Suprapubic skin (tissue), 4 donors: ENCODE results near the gene CLTB. TPM values are rescaled to one million over a fixed set of nuclear protein-coding genes. Genes with fewer than 3 reads are reported as not detected.

Experiments
- DNase-seq, 2 donors: peaks; one replicate each; pipeline ENCODE4 v3.0.0-alpha.2; 2019; ENCODE audit warnings: low spot score in 2 of 2
- H3K27ac ChIP-seq: fragments of 200-600 bp; sonication (generic); one replicate; pipeline ENCODE4 v1.5.1; 2019
- H3K27me3 ChIP-seq: fragments of 200-600 bp; sonication (generic); one replicate; pipeline ENCODE4 v1.5.1; 2019
- H3K36me3 ChIP-seq: fragments of 200-600 bp; sonication (generic); one replicate; pipeline ENCODE4 v1.5.1; 2019
- H3K4me1 ChIP-seq: fragments of 200-600 bp; sonication (generic); one replicate; pipeline ENCODE4 v1.5.1; 2019
- H3K4me3 ChIP-seq: fragments of 200-600 bp; sonication (generic); one replicate; pipeline ENCODE4 v1.5.1; 2019; ENCODE audit warnings: mild to moderate bottlenecking
- H3K9me3 ChIP-seq: fragments of 200-600 bp; sonication (generic); one replicate; pipeline ENCODE4 v1.5.1; 2019
- CTCF ChIP-seq, 2 donors: fragments of 200-600 bp in 1 of 2; fragments of 450-650 bp in 1 of 2; sonication (generic) in 1 of 2; IDR thresholded peaks; one replicate each; pipeline ENCODE4 v1.5.1; 2016 to 2019; ENCODE audit warnings: antibody characterized with exemption in 2 of 2, mild to moderate bottlenecking in 1 of 2, moderate library complexity in 1 of 2
- EP300 ChIP-seq: sonication (generic); formaldehyde crosslinking; IDR thresholded peaks from one replicate; pipeline ENCODE4 v1.6.1; 2017; ENCODE audit warnings: antibody characterized with exemption
- POLR2A ChIP-seq, 2 donors: fragments of 450-650 bp; IDR thresholded peaks; one replicate each; pipeline ENCODE4 v1.6.1; 2017; ENCODE audit warnings: antibody characterized with exemption in 2 of 2, mild to moderate bottlenecking in 2 of 2, moderate library complexity in 2 of 2
- POLR2AphosphoS5 ChIP-seq, 3 donors: sonication (generic); formaldehyde crosslinking; IDR thresholded peaks; one replicate each; pipeline ENCODE4 v1.6.1; 2017; ENCODE audit warnings: antibody characterized with exemption in 3 of 3
- WGBS: methylation state at CpG from one replicate; pipeline ENCODE4 v1.1.5; 2018; 5-methylcytosine and 5-hydroxymethylcytosine counted together
- total RNA-seq, 4 donors: library from RNA; depleted of rRNA; stranded (reverse); fragments of >200 nt; gene quantifications; one replicate each; pipeline ENCODE4 v1.1.0, GENCODE V29; 2016

The CLTB gene
- total RNA-seq, 4 donors from 2014 or later = 298 to 644 (median 435) TPM

- TF ChIP-seq CTCF (IDR thresholded peaks at IDR 0.05) = no peak
- TF ChIP-seq POLR2A (IDR thresholded peaks at IDR 0.05) = no peak
- TF ChIP-seq EP300 = no peak
- no peak for TF ChIP-seq POLR2AphosphoS5 (IDR thresholded peaks at IDR 0.05)
- peaks cover 32% of the 10 kb centered on the region for H3K4me1 ChIP-seq
- no peaks in the 10 kb centered on the region for H3K27me3 ChIP-seq
- no peak for DNase-seq
- peaks cover 21% of the 10 kb centered on the region for H3K36me3 ChIP-seq
- H3K27ac ChIP-seq = no peak overlapping the region
- peak overlapping the region; percentile 69 for H3K4me3 ChIP-seq
- H3K9me3 ChIP-seq = no peaks in the 10 kb centered on the region
- 42% methylated on average over 17 of the region's 28 CpGs for WGBS
These were observed 51.5 kb downstream of the CLTB start for GRCh38 chr5:176364765-176365350.

GRCh38 chr5:176362233-176362490 is 54.2 kb downstream of the CLTB start:
- DNase-seq = no peak
- TF ChIP-seq POLR2AphosphoS5 (IDR thresholded peaks at IDR 0.05) (no peak), EP300 (no peak), CTCF (IDR thresholded peaks at IDR 0.05) (no peak), POLR2A (IDR thresholded peaks at IDR 0.05) (no peak)
- Histone ChIP-seq H3K4me3 (peak overlapping the region; percentile 62), H3K27me3 (no peaks in the 10 kb centered on the region), H3K27ac (no peak overlapping the region), H3K36me3 (peaks cover 14% of the 10 kb centered on the region), H3K9me3 (no peaks in the 10 kb centered on the region), H3K4me1 (peaks cover 32% of the 10 kb centered on the region)
- 59% methylated on average over 8 of the region's 8 CpGs for WGBS

GRCh38 chr5:176361437-176362232 is 54.7 kb downstream of the CLTB start, which contains the start of gene KIAA1191:
KIAA1191 (minus strand) TSS chr5:176361764; CDS start chr5:176359508, 2,256 bp downstream.
- peak; percentile 96 to 97 for DNase-seq
- Histone ChIP-seq H3K36me3 (peaks cover 17% of the 10 kb centered on the region), H3K27me3 (no peaks in the 10 kb centered on the region), H3K4me1 (peaks cover 32% of the 10 kb centered on the region), H3K27ac (peak within 1 kb of the TSS; percentile 43), H3K9me3 (no peaks in the 10 kb centered on the region), H3K4me3 (peak within 1 kb of the TSS; percentile 62)
- under 1% methylated on average over 49 of the region's 56 CpGs for WGBS
- TF ChIP-seq EP300 (no peak), CTCF (IDR thresholded peaks at IDR 0.05) (no peak), POLR2A (IDR thresholded peaks at IDR 0.05) (peak in 1 of 2 donors; percentile 66), POLR2AphosphoS5 (IDR thresholded peaks at IDR 0.05) (peak in 2 of 3 donors; percentile 12 to 73)

- DNase-seq = no peak
- 2% methylated on average over 20 of the region's 27 CpGs for WGBS
- H3K4me1 ChIP-seq = peaks cover 25% of the 10 kb centered on the region
- H3K9me3 ChIP-seq = no peaks in the 10 kb centered on the region
- no peaks in the 10 kb centered on the region for H3K27me3 ChIP-seq
- TF ChIP-seq EP300 (no peak), POLR2AphosphoS5 (IDR thresholded peaks at IDR 0.05) (no peak), CTCF (IDR thresholded peaks at IDR 0.05) (no peak), POLR2A (IDR thresholded peaks at IDR 0.05) (no peak)
- H3K36me3 ChIP-seq = peaks cover 17% of the 10 kb centered on the region
- H3K27ac ChIP-seq = no peak overlapping the region
- H3K4me3 ChIP-seq = peak overlapping the region; percentile 62
These were observed 55.4 kb downstream of the CLTB start for GRCh38 chr5:176360894-176361436.

GRCh38 chr5:176359658-176360057 is 56.7 kb downstream of the CLTB start:
- H3K36me3 ChIP-seq = peaks cover 25% of the 10 kb centered on the region
- DNase-seq = no peak
- H3K9me3 ChIP-seq = no peaks in the 10 kb centered on the region
- 65% methylated on average over 4 of the region's 4 CpGs for WGBS
- no peak overlapping the region for H3K4me3 ChIP-seq
- TF ChIP-seq POLR2AphosphoS5 (IDR thresholded peaks at IDR 0.05) (no peak), EP300 (no peak), CTCF (IDR thresholded peaks at IDR 0.05) (no peak), POLR2A (IDR thresholded peaks at IDR 0.05) (no peak)
- no peaks in the 10 kb centered on the region for H3K27me3 ChIP-seq
- H3K4me1 ChIP-seq = peaks cover 19% of the 10 kb centered on the region
- no peak overlapping the region for H3K27ac ChIP-seq
